ENCODE measurements around the gene ZBTB20. TPM values are rescaled to one million over a fixed set of nuclear protein-coding genes. Genes with fewer than 3 reads are reported as not detected.

ZBTB20 gene
- total RNA-seq, 1 donor from 2014 or later = 19.1 TPM

- Mint-ChIP-seq H3K9me3 (ENCODE audit: unreplicated experiment) (no peaks in the 10 kb centered on the region), H3K27me3 (ENCODE audit: unreplicated experiment) (no peaks in the 10 kb centered on the region), H3K27ac (ENCODE audit: unreplicated experiment) (no peak overlapping the region), H3K4me1 (ENCODE audit: unreplicated experiment) (no peaks in the 10 kb centered on the region), H3K36me3 (ENCODE audit: unreplicated experiment) (no peaks in the 10 kb centered on the region), H3K4me3 (ENCODE audit: unreplicated experiment) (no peak overlapping the region)
- no peak for DNase-seq (ENCODE audit: extremely low spot score, unreplicated experiment)
- no peak for TF ChIP-seq CTCF (IDR thresholded peaks at IDR 0.05)
Observed at GRCh38 chr3:115164374-115165221, 17.5 kb upstream of the ZBTB20 start.

- no peak for TF ChIP-seq CTCF (IDR thresholded peaks at IDR 0.05)
- no peaks in the 10 kb centered on the region for H3K36me3 Mint-ChIP-seq (ENCODE audit: unreplicated experiment)
- no peaks in the 10 kb centered on the region for H3K4me1 Mint-ChIP-seq (ENCODE audit: unreplicated experiment)
- no peak overlapping the region for H3K27ac Mint-ChIP-seq (ENCODE audit: unreplicated experiment)
- H3K27me3 Mint-ChIP-seq (ENCODE audit: unreplicated experiment) = no peaks in the 10 kb centered on the region
- H3K9me3 Mint-ChIP-seq (ENCODE audit: unreplicated experiment) = no peaks in the 10 kb centered on the region
- no peak for DNase-seq (ENCODE audit: extremely low spot score, unreplicated experiment)
- no peak overlapping the region for H3K4me3 Mint-ChIP-seq (ENCODE audit: unreplicated experiment)
Observed at GRCh38 chr3:115162759-115163158, 15.7 kb upstream of the ZBTB20 start.

- H3K36me3 Mint-ChIP-seq (ENCODE audit: unreplicated experiment) = no peaks in the 10 kb centered on the region
- no peak for TF ChIP-seq CTCF (IDR thresholded peaks at IDR 0.05)
- H3K27ac Mint-ChIP-seq (ENCODE audit: unreplicated experiment) = no peak overlapping the region
- no peaks in the 10 kb centered on the region for H3K9me3 Mint-ChIP-seq (ENCODE audit: unreplicated experiment)
- H3K4me3 Mint-ChIP-seq (ENCODE audit: unreplicated experiment) = no peak overlapping the region
- H3K4me1 Mint-ChIP-seq (ENCODE audit: unreplicated experiment) = no peaks in the 10 kb centered on the region
- DNase-seq (ENCODE audit: extremely low spot score, unreplicated experiment) = no peak
- no peaks in the 10 kb centered on the region for H3K27me3 Mint-ChIP-seq (ENCODE audit: unreplicated experiment)
Observed at GRCh38 chr3:115161866-115162265, 14.8 kb upstream of the ZBTB20 start.

- H3K4me1 Mint-ChIP-seq (ENCODE audit: unreplicated experiment) = no peaks in the 10 kb centered on the region
- no peak for DNase-seq (ENCODE audit: extremely low spot score, unreplicated experiment)
Observed at GRCh38 chr3:115161168-115161834, 14.2 kb upstream of the ZBTB20 start.

More at GRCh38 chr3:115161168-115161834, 14.2 kb upstream of the ZBTB20 start:
- no peak for TF ChIP-seq CTCF (IDR thresholded peaks at IDR 0.05)
- Mint-ChIP-seq H3K36me3 (ENCODE audit: unreplicated experiment) (no peaks in the 10 kb centered on the region), H3K9me3 (ENCODE audit: unreplicated experiment) (no peaks in the 10 kb centered on the region), H3K4me3 (ENCODE audit: unreplicated experiment) (no peak overlapping the region), H3K27ac (ENCODE audit: unreplicated experiment) (no peak overlapping the region), H3K27me3 (ENCODE audit: unreplicated experiment) (no peaks in the 10 kb centered on the region)
